ENCODE data around the gene YPEL3. TPM values are rescaled to one million over a fixed set of nuclear protein-coding genes. Genes with fewer than 3 reads are reported as not detected.

The YPEL3 gene
- 113 TPM for total RNA-seq
- long read RNA-seq, transcript YPEL3-210 (5 exons, 371 nt), result minor isoform, 11 of 96 reads
- long read RNA-seq, transcript YPEL3-201 (5 exons, 935 nt), result major isoform, 52 of 96 reads
- long read RNA-seq, transcript YPEL3-202 (4 exons, 1,588 nt), result minor isoform, 8 of 96 reads
- long read RNA-seq, partial matches to known transcripts, result 16 of 96 reads
- long read RNA-seq, other reads (novel, unspliced or antisense), result 6 of 96 reads

GRCh38 chr16:30096105-30096861 lies at the start of gene YPEL3:
YPEL3 (minus strand) TSS chr16:30096213; CDS start chr16:30095482, 731 bp downstream.
- Histone ChIP-seq H3K36me3 (peaks cover 20% of the 10 kb centered on the region), H3K4me3 (peak within 1 kb of the TSS; percentile 86), H3K27ac (peak within 1 kb of the TSS; percentile 94), H3K9me3 (peaks cover 19% of the 10 kb centered on the region), H3K27me3 (ENCODE audit: low read depth) (no peaks in the 10 kb centered on the region), H3K4me1 (peaks cover 47% of the 10 kb centered on the region)
- peak; percentile 96 for DNase-seq
- peak; percentile 76 to 79 for ATAC-seq
- intact Hi-C loops (cut with DNase I), result no loop called here
- no peak for TF ChIP-seq CTCF (IDR thresholded peaks at IDR 0.05)

DNA sequence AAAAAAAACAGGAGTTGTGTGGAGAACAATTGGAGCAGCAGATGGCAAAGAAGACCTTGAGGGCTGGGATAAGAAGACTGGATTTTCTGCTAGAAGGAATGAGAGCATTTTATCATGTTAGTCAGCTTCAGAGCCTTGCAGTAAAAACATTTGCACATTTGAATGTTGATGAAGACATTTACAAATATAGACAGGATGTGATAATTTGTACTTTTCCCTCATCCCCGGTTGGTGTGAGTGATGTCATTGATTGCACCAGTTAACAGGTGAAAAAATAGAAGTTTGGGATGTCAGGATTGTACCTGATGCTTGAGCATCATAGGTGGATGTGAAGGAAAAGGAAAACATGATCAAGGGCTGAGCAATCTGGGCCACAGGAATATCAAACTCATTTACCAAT lies 49.6 kb upstream of the YPEL3 start:
- no peaks in the 10 kb centered on the region for H3K27me3 ChIP-seq (ENCODE audit: low read depth)
- H3K27ac ChIP-seq, result no peak overlapping the region
- H3K9me3 ChIP-seq, result peaks cover 12% of the 10 kb centered on the region
- TF ChIP-seq CTCF (IDR thresholded peaks at IDR 0.05), result no peak
- intact Hi-C loops (cut with DNase I), result no loop called here
- H3K4me1 ChIP-seq, result no peaks in the 10 kb centered on the region
- no peak for ATAC-seq
- no peaks in the 10 kb centered on the region for H3K36me3 ChIP-seq
- H3K4me3 ChIP-seq, result no peak overlapping the region
- no peak for DNase-seq

GRCh38 chr16:30144917-30145316 lies 48.9 kb upstream of the YPEL3 start:
- H3K4me1 ChIP-seq, result no peaks in the 10 kb centered on the region
- H3K4me3 ChIP-seq, result no peak overlapping the region
- no peaks in the 10 kb centered on the region for H3K27me3 ChIP-seq (ENCODE audit: low read depth)
- no peaks in the 10 kb centered on the region for H3K36me3 ChIP-seq
- TF ChIP-seq CTCF (IDR thresholded peaks at IDR 0.05), result no peak
- DNase-seq (no peak), ATAC-seq (no peak)
- intact Hi-C loops (cut with DNase I), result no loop called here
- H3K27ac ChIP-seq, result no peak overlapping the region
- H3K9me3 ChIP-seq, result peaks cover 11% of the 10 kb centered on the region

GRCh38 chr16:30144017-30144416 lies 48.0 kb upstream of the YPEL3 start:
- DNase-seq (no peak), ATAC-seq (no peak)
- Histone ChIP-seq H3K36me3 (no peaks in the 10 kb centered on the region), H3K9me3 (peaks cover 2% of the 10 kb centered on the region), H3K27ac (no peak overlapping the region), H3K27me3 (ENCODE audit: low read depth) (no peaks in the 10 kb centered on the region), H3K4me1 (no peaks in the 10 kb centered on the region), H3K4me3 (no peak overlapping the region)
- no peak for TF ChIP-seq CTCF (IDR thresholded peaks at IDR 0.05)
- intact Hi-C loops (cut with DNase I), result no loop called here

DNA sequence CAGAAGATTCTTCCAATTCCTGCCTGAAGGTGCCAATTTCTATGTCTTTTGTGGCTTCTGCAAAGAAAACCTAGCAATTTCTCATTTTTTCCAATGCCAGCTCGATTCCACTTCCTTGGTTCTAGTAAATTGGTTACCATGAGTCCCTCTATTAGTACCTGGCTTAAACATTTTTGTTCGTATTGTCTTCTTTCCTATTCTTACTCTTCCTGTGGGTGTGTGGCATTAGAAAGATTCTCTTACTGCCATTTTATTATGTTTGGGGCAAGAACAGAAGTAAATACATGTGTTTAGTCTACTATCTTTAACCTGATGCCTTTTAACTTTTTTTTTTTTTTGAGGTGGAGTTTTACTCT lies 47.3 kb upstream of the YPEL3 start:
- Histone ChIP-seq H3K4me1 (no peaks in the 10 kb centered on the region), H3K27ac (no peak overlapping the region), H3K36me3 (no peaks in the 10 kb centered on the region), H3K27me3 (ENCODE audit: low read depth) (no peaks in the 10 kb centered on the region), H3K9me3 (no peaks in the 10 kb centered on the region), H3K4me3 (no peak overlapping the region)
- ATAC-seq (no peak), DNase-seq (no peak)
- no peak for TF ChIP-seq CTCF (IDR thresholded peaks at IDR 0.05)
- intact Hi-C loops (cut with DNase I), result no loop called here

Measured in lower lobe of right lung (tissue), 2 donors.